ENCODE results near the gene EME1. TPM values are rescaled to one million over a fixed set of nuclear protein-coding genes. Genes with fewer than 3 reads are reported as not detected.
A peak's percentile ranks its signal among the peaks of the same experiment; 100 is the strongest.

The EME1 gene
- total and polyA plus RNA-seq, 2 of the 8 experiments (the other 6 are each of a cell fraction or from before 2014, with no cell fraction given) = 13.9 to 16.3 TPM

DNA sequence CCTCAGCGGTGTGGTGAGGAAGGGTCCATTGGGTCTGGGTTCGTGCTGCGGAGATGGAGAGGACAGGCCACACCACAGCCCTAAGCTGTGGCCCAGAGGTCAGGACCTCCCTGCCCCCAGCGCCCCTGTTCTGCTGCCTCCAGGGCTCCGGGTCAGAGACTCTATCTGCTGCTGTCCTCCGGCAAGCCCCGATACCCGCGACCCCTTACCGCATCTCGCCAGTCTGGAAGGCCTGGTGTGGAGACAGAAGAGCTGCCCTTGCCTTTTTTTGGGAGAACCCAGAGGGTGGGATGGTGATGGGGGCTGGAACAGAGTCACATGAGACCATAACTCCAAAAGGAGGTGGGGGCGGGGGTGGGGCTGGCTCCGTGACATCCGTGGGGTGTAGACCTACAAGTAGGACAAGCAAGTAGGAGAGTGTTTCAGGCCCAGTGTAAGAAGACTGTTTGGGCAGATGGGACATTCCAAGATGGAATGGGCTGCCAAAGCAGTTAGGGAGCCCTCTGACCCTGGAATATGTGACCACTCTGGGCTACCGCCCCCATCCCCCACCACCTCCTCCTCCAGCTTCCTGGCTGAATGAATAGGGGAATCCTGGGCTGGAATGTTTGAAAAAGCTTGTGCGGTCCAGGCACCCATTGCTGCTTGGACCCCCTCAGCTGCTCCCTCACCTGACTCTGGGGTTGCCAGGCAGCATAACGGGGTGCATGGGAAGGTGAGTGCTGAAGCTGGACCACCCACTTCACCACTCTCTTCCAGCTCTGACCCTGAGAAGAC, 25.7 kb upstream of the EME1 start:
- 0 out of 8 replicates have a peak, but pooled peaks cover 0 to 4% (median 0%) of the 10 kb centered on the region in 4 experiments for H3K36me3 ChIP-seq (ENCODE audit: control insufficient read depth in 2 of 4, insufficient read depth in 4 of 4, low read length in 3 of 4)
- peaks cover 2 to 21% of the 10 kb centered on the region in 2 experiments for H4K20me1 ChIP-seq (replicated peaks in 1 of 2; ENCODE audit: control insufficient read depth in 1 of 2, insufficient read depth in 2 of 2, low read length in 2 of 2)
- 0 out of 2 replicates have a peak overlapping the region, but pooled peaks have one; percentile 7 for H2BK20ac ChIP-seq (ENCODE audit: low read length)
- H3K4me2 ChIP-seq (ENCODE audit: insufficient read depth in 1 of 2, low read depth in 2 of 2, low read length in 2 of 2) = peak overlapping the region; percentile 91 to 95
- H4K91ac ChIP-seq (replicated peaks; ENCODE audit: insufficient read length, low read length) = peak overlapping the region; percentile 34
- H3K79me2 ChIP-seq (ENCODE audit: control insufficient read depth in 1 of 2, insufficient read depth in 2 of 2, low read length in 2 of 2) = peaks cover 0 to 25% of the 10 kb centered on the region in 2 experiments; a peak in 2 of 4 replicates
- no peak overlapping the region for H2AFZ ChIP-seq (ENCODE audit: low read length)
- H2BK15ac ChIP-seq (ENCODE audit: low read length) = peak overlapping the region; percentile 46; the same call in 1 of the 2 replicates
- peaks cover 0 to 9% (median 5%) of the 10 kb centered on the region in 4 experiments; a peak in 4 of 7 replicates for H3K27me3 ChIP-seq (replicated peaks in 1 of 4; ENCODE audit: control insufficient read depth in 3 of 4, extremely low read depth in 1 of 4, insufficient read depth in 3 of 4, low read length in 3 of 4)
- H2BK120ac ChIP-seq (replicated peaks; ENCODE audit: low read depth, low read length) = no peak overlapping the region
- H3K23ac ChIP-seq (ENCODE audit: insufficient read length) = no peak overlapping the region
- H3K79me1 ChIP-seq (ENCODE audit: low read depth, low read length) = peaks cover 20% of the 10 kb centered on the region
- no peak overlapping the region for H3K56ac ChIP-seq (replicated peaks; ENCODE audit: insufficient read length, low read depth, low read length)
- H3K23me2 ChIP-seq (ENCODE audit: low read depth, low read length) = peaks cover 17% of the 10 kb centered on the region
- peak overlapping the region; percentile 72; the same call in 1 of the 2 replicates for H2BK5ac ChIP-seq (ENCODE audit: low read depth, low read length)
- H3K14ac ChIP-seq (ENCODE audit: insufficient read length) = no peak overlapping the region
- H3K18ac ChIP-seq (ENCODE audit: extremely low read depth, low read length) = peak overlapping the region; percentile 51
- 16% methylated on average over 13 of the region's 17 CpGs; no CpG with 5 or more reads in 1 of the 2 experiments for WGBS, 2 experiments (ENCODE audit: extremely low coverage in 1 of 2, insufficient coverage in 1 of 2, insufficient read length in 1 of 2, insufficient replicate concordance in 2 of 2, low coverage in 1 of 2, low lambda C conversion rate in 2 of 2, missing lambda C conversion rate in 1 of 2)
- no peak overlapping the region for H2BK12ac ChIP-seq (ENCODE audit: low read depth, low read length)
- peaks cover 4 to 17% (median 11%) of the 10 kb centered on the region in 4 experiments for H3K4me1 ChIP-seq (replicated peaks in 1 of 4; ENCODE audit: control insufficient read depth in 3 of 4, insufficient read depth in 4 of 4, low read length in 3 of 4)
- ChIA-PET CTCF (ENCODE audit: partially characterized antibody) (interaction anchor here (1.1 to 4.0 kb wide), 6 partner anchors 13 to 147 kb away, joined by 3 to 58 read pairs (median 4); partner anchors contain the start of gene LRRC59), POLR2A (ENCODE audit: partially characterized antibody) (interaction anchor here (0.6 to 12.4 kb wide), 10 partner anchors 15 to 201 kb away, joined by 3 to 135 read pairs (median 3); partner anchors contain the start of gene LRRC59)
- H3K9ac ChIP-seq (replicated peaks in 1 of 4; ENCODE audit: extremely low read depth in 1 of 4, low read depth in 3 of 4, low read length in 3 of 4) = peak overlapping the region in 3 of 4 experiments; percentile 66 to 83 (median 72); a peak in 6 of 7 replicates
- no peak overlapping the region for H4K5ac ChIP-seq (ENCODE audit: insufficient read length, low read depth, low read length)
- no peaks in the 10 kb centered on the region for H3K9me3 ChIP-seq (ENCODE audit: insufficient read depth in 2 of 2, low read depth in 1 of 2, low read length in 1 of 2)
- peak overlapping the region; percentile 65; the same call in 1 of the 2 replicates for H2AK5ac ChIP-seq (ENCODE audit: low read depth, low read length)
- peak overlapping the region; percentile 65 for H3K4ac ChIP-seq (replicated peaks; ENCODE audit: insufficient read length, low read depth, low read length)
- no peak overlapping the region for H3K27ac ChIP-seq (ENCODE audit: low read depth, low read length)
- FAIRE-seq = no peak
- H4K8ac ChIP-seq (ENCODE audit: extremely low read depth, insufficient read depth, low read length) = no peak overlapping the region; the same call in 1 of the 2 replicates
- no peak for TF ChIP-seq GTF2F1 (IDR thresholded peaks at IDR 0.05; ENCODE audit: borderline replicate concordance, low read depth, low read length)
- TF ChIP-seq POLR2A (IDR thresholded peaks at IDR 0.05; ENCODE audit: control extremely low read depth in 1 of 2, low read depth in 2 of 2, low read length in 2 of 2) = 0 out of 3 replicates have a peak, but pooled peaks of 1 of the 2 experiments have one; percentile 35
- peak; percentile 49; the same call in 1 of the 2 replicates for TF ChIP-seq SP1 (IDR thresholded peaks at IDR 0.05; ENCODE audit: low read depth, low read length)
- peak; percentile 74 for TF ChIP-seq TEAD4 (IDR thresholded peaks at IDR 0.05; ENCODE audit: low read depth, low read length)
- TF ChIP-seq YY1 (IDR thresholded peaks at IDR 0.05; ENCODE audit: low read depth, low read length) = no peak
- TF ChIP-seq CBX8 (IDR thresholded peaks at IDR 0.05; ENCODE audit: borderline replicate concordance, low read depth, low read length) = no peak
- peak; percentile 31; the same call in 1 of the 2 replicates for TF ChIP-seq POLR2AphosphoS5 (IDR thresholded peaks at IDR 0.05; ENCODE audit: low read depth, low read length)
- H3K4me3 ChIP-seq (ENCODE audit: extremely low read depth in 1 of 4, insufficient read depth in 2 of 4, low read depth in 3 of 4, low read length in 4 of 4) = peak overlapping the region; percentile 81 to 93 (median 88)
- DNase-seq (ENCODE audit: low read depth in 1 of 2, low spot score in 2 of 2) = peak in 1 of 2 experiments; percentile 57

All from H1 (cell line).